ENCODE data around the gene LIMD2.

DNA sequence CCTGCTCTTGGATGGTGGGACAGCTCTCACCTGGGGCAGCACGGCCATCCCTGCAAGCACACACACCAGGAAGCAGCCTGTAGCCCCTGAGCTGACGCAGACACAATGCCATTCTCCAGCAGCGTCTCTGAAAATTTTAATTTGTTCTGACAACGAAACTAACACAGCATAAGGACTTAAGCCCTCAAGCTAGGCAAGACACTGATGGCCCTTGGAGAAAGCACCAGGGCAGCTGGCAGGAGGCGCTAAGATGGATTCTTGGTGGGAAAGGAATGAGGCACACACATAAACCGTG lies 2.7 kb upstream of the LIMD2 start:
- TF ChIP-seq EZH2 (IDR thresholded peaks at IDR 0.05; ENCODE audit: low read depth, unreplicated experiment), result no peak
- TF ChIP-seq, protein P1, sequence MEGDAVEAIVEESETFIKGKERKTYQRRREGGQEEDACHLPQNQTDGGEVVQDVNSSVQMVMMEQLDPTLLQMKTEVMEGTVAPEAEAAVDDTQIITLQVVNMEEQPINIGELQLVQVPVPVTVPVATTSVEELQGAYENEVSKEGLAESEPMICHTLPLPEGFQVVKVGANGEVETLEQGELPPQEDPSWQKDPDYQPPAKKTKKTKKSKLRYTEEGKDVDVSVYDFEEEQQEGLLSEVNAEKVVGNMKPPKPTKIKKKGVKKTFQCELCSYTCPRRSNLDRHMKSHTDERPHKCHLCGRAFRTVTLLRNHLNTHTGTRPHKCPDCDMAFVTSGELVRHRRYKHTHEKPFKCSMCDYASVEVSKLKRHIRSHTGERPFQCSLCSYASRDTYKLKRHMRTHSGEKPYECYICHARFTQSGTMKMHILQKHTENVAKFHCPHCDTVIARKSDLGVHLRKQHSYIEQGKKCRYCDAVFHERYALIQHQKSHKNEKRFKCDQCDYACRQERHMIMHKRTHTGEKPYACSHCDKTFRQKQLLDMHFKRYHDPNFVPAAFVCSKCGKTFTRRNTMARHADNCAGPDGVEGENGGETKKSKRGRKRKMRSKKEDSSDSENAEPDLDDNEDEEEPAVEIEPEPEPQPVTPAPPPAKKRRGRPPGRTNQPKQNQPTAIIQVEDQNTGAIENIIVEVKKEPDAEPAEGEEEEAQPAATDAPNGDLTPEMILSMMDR (conservative IDR thresholded peaks at IDR 0.05; ENCODE audit: low read depth in 2 of 2), result 0 out of 4 replicates have a peak, but pooled peaks of 1 of the 2 experiments have one; percentile 5
- TF ChIP-seq POLR2AphosphoS5 (IDR thresholded peaks at IDR 0.05; ENCODE audit: low read depth), result no peak
- TF ChIP-seq EZH2phosphoT487 (IDR thresholded peaks at IDR 0.05; ENCODE audit: unreplicated experiment), result no peak
- no peak for TF ChIP-seq CREB1 (CRISPR knock-in tag; IDR thresholded peaks at IDR 0.05; ENCODE audit: low read depth)
- TF ChIP-seq NANOG (IDR thresholded peaks at IDR 0.05; ENCODE audit: borderline replicate concordance), result no peak
- TF ChIP-seq, protein P2, sequence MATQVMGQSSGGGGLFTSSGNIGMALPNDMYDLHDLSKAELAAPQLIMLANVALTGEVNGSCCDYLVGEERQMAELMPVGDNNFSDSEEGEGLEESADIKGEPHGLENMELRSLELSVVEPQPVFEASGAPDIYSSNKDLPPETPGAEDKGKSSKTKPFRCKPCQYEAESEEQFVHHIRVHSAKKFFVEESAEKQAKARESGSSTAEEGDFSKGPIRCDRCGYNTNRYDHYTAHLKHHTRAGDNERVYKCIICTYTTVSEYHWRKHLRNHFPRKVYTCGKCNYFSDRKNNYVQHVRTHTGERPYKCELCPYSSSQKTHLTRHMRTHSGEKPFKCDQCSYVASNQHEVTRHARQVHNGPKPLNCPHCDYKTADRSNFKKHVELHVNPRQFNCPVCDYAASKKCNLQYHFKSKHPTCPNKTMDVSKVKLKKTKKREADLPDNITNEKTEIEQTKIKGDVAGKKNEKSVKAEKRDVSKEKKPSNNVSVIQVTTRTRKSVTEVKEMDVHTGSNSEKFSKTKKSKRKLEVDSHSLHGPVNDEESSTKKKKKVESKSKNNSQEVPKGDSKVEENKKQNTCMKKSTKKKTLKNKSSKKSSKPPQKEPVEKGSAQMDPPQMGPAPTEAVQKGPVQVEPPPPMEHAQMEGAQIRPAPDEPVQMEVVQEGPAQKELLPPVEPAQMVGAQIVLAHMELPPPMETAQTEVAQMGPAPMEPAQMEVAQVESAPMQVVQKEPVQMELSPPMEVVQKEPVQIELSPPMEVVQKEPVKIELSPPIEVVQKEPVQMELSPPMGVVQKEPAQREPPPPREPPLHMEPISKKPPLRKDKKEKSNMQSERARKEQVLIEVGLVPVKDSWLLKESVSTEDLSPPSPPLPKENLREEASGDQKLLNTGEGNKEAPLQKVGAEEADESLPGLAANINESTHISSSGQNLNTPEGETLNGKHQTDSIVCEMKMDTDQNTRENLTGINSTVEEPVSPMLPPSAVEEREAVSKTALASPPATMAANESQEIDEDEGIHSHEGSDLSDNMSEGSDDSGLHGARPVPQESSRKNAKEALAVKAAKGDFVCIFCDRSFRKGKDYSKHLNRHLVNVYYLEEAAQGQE (IDR thresholded peaks at IDR 0.05; ENCODE audit: unreplicated experiment), result no peak
- no peak for TF ChIP-seq JUNB (IDR thresholded peaks at IDR 0.05; ENCODE audit: unreplicated experiment)
- TF ChIP-seq ZNF331 (CRISPR knock-in tag; IDR thresholded peaks at IDR 0.05; ENCODE audit: low read depth), result no peak
- TF ChIP-seq, protein P3, sequence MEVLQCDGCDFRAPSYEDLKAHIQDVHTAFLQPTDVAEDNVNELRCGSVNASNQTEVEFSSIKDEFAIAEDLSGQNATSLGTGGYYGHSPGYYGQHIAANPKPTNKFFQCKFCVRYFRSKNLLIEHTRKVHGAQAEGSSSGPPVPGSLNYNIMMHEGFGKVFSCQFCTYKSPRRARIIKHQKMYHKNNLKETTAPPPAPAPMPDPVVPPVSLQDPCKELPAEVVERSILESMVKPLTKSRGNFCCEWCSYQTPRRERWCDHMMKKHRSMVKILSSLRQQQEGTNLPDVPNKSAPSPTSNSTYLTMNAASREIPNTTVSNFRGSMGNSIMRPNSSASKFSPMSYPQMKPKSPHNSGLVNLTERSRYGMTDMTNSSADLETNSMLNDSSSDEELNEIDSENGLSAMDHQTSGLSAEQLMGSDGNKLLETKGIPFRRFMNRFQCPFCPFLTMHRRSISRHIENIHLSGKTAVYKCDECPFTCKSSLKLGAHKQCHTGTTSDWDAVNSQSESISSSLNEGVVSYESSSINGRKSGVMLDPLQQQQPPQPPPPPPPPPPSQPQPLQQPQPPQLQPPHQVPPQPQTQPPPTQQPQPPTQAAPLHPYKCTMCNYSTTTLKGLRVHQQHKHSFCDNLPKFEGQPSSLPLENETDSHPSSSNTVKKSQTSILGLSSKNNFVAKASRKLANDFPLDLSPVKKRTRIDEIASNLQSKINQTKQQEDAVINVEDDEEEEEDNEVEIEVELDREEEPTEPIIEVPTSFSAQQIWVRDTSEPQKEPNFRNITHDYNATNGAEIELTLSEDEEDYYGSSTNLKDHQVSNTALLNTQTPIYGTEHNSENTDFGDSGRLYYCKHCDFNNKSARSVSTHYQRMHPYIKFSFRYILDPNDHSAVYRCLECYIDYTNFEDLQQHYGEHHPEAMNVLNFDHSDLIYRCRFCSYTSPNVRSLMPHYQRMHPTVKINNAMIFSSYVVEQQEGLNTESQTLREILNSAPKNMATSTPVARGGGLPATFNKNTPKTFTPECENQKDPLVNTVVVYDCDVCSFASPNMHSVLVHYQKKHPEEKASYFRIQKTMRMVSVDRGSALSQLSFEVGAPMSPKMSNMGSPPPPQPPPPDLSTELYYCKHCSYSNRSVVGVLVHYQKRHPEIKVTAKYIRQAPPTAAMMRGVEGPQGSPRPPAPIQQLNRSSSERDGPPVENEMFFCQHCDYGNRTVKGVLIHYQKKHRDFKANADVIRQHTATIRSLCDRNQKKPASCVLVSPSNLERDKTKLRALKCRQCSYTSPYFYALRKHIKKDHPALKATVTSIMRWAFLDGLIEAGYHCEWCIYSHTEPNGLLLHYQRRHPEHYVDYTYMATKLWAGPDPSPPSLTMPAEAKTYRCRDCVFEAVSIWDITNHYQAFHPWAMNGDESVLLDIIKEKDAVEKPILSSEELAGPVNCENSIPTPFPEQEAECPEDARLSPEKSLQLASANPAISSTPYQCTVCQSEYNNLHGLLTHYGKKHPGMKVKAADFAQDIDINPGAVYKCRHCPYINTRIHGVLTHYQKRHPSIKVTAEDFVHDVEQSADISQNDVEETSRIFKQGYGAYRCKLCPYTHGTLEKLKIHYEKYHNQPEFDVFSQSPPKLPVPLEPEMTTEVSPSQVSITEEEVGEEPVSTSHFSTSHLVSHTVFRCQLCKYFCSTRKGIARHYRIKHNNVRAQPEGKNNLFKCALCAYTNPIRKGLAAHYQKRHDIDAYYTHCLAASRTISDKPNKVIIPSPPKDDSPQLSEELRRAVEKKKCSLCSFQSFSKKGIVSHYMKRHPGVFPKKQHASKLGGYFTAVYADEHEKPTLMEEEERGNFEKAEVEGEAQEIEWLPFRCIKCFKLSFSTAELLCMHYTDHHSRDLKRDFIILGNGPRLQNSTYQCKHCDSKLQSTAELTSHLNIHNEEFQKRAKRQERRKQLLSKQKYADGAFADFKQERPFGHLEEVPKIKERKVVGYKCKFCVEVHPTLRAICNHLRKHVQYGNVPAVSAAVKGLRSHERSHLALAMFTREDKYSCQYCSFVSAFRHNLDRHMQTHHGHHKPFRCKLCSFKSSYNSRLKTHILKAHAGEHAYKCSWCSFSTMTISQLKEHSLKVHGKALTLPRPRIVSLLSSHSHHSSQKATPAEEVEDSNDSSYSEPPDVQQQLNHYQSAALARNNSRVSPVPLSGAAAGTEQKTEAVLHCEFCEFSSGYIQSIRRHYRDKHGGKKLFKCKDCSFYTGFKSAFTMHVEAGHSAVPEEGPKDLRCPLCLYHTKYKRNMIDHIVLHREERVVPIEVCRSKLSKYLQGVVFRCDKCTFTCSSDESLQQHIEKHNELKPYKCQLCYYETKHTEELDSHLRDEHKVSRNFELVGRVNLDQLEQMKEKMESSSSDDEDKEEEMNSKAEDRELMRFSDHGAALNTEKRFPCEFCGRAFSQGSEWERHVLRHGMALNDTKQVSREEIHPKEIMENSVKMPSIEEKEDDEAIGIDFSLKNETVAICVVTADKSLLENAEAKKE (CRISPR knock-in tag; IDR thresholded peaks at IDR 0.05), result no peak
